Mesothelial cell of epicardium (in vitro differentiated cells): ENCODE measurements around the gene TIMM10. TPM values are rescaled to one million over a fixed set of nuclear protein-coding genes. Genes with fewer than 3 reads are reported as not detected.

Source experiments
- DNase-seq, 2 experiments: peaks; one replicate each; pipeline ENCODE4 v3.0.0; 2021; ENCODE audit warnings: low spot score in 2 of 2; ENCODE audit not compliant: unreplicated experiment in 2 of 2
- H3K27ac Mint-ChIP-seq: 2 replicates; pipeline ENCODE4 v1.8.0; 2021; ENCODE audit warnings: mixed read lengths
- H3K27me3 Mint-ChIP-seq: 2 replicates; pipeline ENCODE4 v1.8.0; 2021; ENCODE audit warnings: low read depth, mixed read lengths
- H3K36me3 Mint-ChIP-seq: 2 replicates; pipeline ENCODE4 v1.8.0; 2021; ENCODE audit warnings: mixed read lengths
- H3K4me1 Mint-ChIP-seq: 2 replicates; pipeline ENCODE4 v1.8.0; 2021; ENCODE audit warnings: mixed read lengths
- H3K4me3 Mint-ChIP-seq: 2 replicates; pipeline ENCODE4 v1.8.0; 2021; ENCODE audit warnings: mild to moderate bottlenecking, moderate library complexity, mixed read lengths
- H3K9me3 Mint-ChIP-seq: 2 replicates; pipeline ENCODE4 v1.8.0; 2021; ENCODE audit warnings: mixed read lengths
- CTCF ChIP-seq: fragments of 200-600 bp; sonication (generic); IDR thresholded peaks from one replicate; pipeline ENCODE4 v1.5.0; 2021; ENCODE audit warnings: antibody characterized with exemption; ENCODE audit not compliant: unreplicated experiment
- total RNA-seq: library from RNA; stranded (reverse); gene quantifications from 3 replicates; pipeline ENCODE4 v1.2.1, GENCODE V29; 2021

Gene TIMM10
- total RNA-seq, 1 donor from 2014 or later, result 44.0 TPM

DNA sequence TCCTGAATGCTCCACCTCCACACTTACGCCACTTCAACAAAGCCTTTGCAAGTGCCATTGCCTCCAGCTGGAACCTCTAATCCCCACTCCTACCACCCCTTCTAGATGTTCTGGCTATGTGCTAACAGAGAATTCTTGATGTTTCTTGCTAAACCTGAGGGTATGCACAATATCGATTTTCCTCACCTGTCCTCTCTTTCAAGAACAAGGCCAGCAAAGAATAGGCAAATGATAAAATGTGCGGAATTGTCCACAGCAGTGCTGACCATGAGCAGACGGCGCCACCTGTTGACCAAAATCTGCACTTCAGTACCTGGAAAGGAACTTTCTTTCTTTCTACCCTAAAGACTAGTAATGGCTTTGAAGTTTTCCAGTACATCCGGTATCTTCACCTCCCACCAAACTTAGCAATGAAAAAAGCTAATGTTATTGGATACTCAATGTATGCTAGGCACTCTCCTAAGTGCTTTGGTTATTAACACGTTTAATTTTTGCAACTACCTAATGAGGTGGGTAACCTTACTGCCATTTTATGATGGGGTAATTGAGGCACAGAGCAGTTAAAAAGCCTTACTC lies 3.4 kb downstream of the TIMM10 start:
- peak; percentile 88 for TF ChIP-seq CTCF
- Mint-ChIP-seq H3K9me3 (no peaks in the 10 kb centered on the region), H3K27ac (no peak overlapping the region), H3K4me1 (peaks cover 20% of the 10 kb centered on the region), H3K4me3 (no peak overlapping the region), H3K36me3 (no peaks in the 10 kb centered on the region), H3K27me3 (peaks cover 4% of the 10 kb centered on the region)
- peak in 1 of 2 experiments; percentile 84 for DNase-seq

DNA sequence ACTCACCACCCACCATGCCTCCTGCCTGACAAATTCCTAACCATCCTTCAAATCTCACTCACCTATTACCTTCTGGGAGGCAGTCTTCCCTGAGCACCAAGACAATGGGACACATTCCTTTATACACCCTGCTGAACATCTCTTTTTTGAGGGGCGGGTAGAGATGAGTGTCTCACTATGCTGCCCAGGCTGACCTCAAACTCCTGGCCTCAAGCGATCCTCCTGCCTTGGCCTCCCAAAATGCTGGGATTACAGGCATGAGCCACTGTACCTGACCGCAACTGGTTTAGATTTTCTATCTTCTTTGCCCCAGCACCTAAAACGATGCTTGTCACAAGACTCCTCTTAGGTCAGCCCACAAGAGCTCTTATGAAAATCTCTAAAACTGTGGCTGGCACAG lies 7.1 kb downstream of the TIMM10 start:
- no peak for TF ChIP-seq CTCF
- no peaks in the 10 kb centered on the region for H3K9me3 Mint-ChIP-seq
- H3K27ac Mint-ChIP-seq, result no peak overlapping the region

DNA sequence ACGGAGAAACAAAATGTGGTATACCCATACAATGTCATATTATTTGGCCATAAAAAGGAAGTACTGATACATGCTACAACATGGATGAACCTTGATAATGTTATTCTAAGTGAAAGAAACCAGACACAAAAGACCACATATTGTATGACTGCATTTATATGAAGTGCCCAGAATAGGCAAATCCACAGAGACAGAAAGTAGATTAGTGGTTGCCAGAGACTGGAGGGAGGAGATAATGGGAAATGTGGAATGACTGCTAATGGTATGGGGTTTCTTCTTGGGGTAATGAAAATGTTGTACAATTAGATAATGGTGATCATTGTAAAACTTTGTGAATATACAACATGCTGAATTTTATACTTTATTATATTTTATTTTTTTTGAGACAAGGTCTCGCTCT lies 9.4 kb downstream of the TIMM10 start:
- peaks cover 33% of the 10 kb centered on the region for H3K27me3 Mint-ChIP-seq
- no peaks in the 10 kb centered on the region for H3K36me3 Mint-ChIP-seq
- no peak for DNase-seq
- no peak for TF ChIP-seq CTCF
- no peaks in the 10 kb centered on the region for H3K9me3 Mint-ChIP-seq
- peaks cover under 1% of the 10 kb centered on the region for H3K4me1 Mint-ChIP-seq
- H3K4me3 Mint-ChIP-seq, result no peak overlapping the region
- no peak overlapping the region for H3K27ac Mint-ChIP-seq

More for the DNA sequence above, 7.1 kb downstream of the TIMM10 start:
- no peak for DNase-seq
- Mint-ChIP-seq H3K4me3 (no peak overlapping the region), H3K36me3 (no peaks in the 10 kb centered on the region), H3K27me3 (peaks cover 16% of the 10 kb centered on the region), H3K4me1 (no peaks in the 10 kb centered on the region)

DNA sequence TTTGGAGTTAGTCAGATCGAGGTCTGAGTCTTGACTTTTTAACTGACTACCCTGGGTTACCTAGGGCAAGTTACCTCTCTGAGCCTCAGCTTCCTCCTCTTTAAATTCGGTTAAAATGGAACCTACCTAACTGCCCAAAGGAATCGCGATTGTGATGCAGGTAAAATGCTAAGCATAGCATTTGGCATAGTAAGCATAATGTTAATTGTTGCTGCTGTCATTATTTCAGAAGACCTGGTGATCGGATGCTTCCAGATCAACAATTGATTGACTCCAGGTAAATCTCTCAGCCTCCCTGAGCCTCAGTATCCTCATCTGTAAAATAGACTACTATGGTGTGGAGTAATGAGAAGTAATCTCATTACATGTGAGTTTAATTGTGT lies 14.5 kb downstream of the TIMM10 start:
- Mint-ChIP-seq H3K4me3 (peak overlapping the region; percentile 74), H3K27ac (no peak overlapping the region), H3K27me3 (peaks cover 73% of the 10 kb centered on the region), H3K9me3 (no peaks in the 10 kb centered on the region), H3K36me3 (no peaks in the 10 kb centered on the region), H3K4me1 (peaks cover 11% of the 10 kb centered on the region)
- no peak for DNase-seq
- no peak for TF ChIP-seq CTCF

DNA sequence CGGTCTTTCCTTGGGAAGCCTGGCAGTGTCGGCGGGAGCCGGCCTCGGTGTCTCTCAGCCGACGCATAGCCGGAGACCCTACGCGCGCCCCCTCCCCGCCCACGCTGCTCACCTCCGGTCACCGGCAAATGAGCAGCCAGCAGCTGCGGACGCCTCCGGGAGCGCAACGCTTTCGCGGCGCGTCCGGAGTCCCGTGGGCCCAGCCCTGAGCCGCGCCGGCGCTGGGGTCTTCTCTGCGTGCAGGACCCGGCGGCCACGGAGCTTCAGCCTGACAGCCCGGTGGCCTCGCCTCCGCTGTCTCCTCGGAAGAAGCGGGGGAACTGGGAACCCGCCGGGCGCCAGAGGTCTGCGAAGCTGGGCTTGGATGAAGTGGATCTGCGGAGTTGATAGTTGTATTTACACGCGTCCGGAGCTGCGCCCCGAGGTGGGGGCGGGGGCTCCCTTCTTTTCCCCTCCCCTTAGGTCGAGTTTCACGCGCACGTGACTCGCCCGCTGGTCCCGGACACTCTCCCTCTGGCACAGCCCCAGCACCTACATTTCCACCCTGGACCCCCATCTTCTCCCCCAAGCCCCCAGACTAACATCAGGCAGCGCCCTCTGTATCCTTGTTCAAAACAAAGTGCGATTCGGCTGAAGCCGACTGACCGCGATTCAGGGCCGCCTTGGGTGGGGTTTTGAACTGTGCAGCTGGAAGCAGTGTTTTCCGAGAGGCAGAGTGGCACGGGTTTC lies 15.1 kb downstream of the TIMM10 start, which contains the start of gene SLC43A1:
SLC43A1 (minus strand) TSS at position 371 of the 729 bp plus-strand sequence. CDS start 1,591 bp downstream, outside the sequence.
- peak in 1 of 2 experiments; percentile 56 for DNase-seq
- no peaks in the 10 kb centered on the region for H3K36me3 Mint-ChIP-seq
- peak within 1 kb of the TSS; percentile 74 for H3K4me3 Mint-ChIP-seq
- no peak for TF ChIP-seq CTCF
- peaks cover 11% of the 10 kb centered on the region for H3K4me1 Mint-ChIP-seq
- H3K27ac Mint-ChIP-seq, result no peak within 1 kb of the TSS
- H3K27me3 Mint-ChIP-seq, result peaks cover 71% of the 10 kb centered on the region
- no peaks in the 10 kb centered on the region for H3K9me3 Mint-ChIP-seq
